Loucy (cell line): Measurements from ENCODE around the gene LRRC41.

Experiments used
- CTCF ChIP-seq: fragments of 200-600 bp; sonication (generic); conservative IDR thresholded peaks from 2 replicates; pipeline ENCODE4 v1.5.1; 2014; ENCODE audit warnings: mild to moderate bottlenecking, antibody characterized with exemption, low read length
- EZH2phosphoT487 ChIP-seq: fragments of 200-600 bp; IDR thresholded peaks from 2 replicates; pipeline ENCODE4 v1.6.1; 2018; ENCODE audit warnings: antibody characterized with exemption, mild to moderate bottlenecking, moderate library complexity, borderline replicate concordance

DNA sequence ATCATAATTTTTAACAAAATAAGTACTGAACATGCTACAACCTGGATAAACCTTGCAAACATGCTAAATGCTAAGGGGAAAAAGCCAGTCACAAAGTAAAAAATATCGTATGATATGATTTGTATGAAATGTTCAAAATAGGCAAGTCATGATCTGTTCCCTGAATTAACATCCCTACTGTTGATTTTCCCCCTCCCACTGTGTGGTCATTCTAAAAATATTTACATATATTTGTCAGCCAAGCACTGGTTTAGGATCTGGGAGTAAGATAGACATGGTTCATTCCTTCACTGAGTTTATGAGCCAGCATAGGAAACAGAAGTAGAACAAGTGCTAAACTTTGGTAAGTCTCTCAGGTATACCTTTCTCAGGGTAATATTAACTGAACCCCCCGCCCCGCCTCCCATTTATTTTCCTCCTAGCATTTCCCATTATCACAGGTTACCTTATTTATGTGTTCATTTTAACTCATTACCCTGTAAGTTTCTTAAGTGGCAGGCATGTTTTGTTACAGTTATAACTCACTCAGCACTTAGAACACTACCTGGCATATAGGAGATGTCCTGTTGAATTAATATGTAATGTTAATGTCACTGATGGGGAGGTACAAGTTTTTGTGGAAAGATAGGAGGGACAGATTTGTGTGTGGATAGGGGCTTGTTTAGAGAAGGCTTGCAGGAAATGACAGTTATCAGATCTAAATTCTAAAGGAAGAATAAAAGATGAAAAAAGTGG lies 12.4 kb upstream of the LRRC41 start:
- TF ChIP-seq CTCF (no peak), EZH2phosphoT487 (no peak)
